Thyroid gland (tissue), 4 donors: ENCODE data around the gene ATP4A.

Experiments used
- CTCF ChIP-seq, 6 experiments: fragments of 200-600 bp in 3 of 6; fragments of 450-650 bp in 3 of 6; sonication (generic) in 3 of 6; IDR thresholded peaks; one replicate each; pipeline ENCODE4 v1.5.1; 2016 to 2019; ENCODE audit warnings: antibody characterized with exemption in 6 of 6, mild to moderate bottlenecking in 2 of 6, inconsistent platforms in 1 of 6, moderate library complexity in 1 of 6
- POLR2A ChIP-seq, 2 donors: fragments of 450-650 bp; IDR thresholded peaks; one replicate each; pipeline ENCODE4 v1.6.1; 2017; ENCODE audit warnings: antibody characterized with exemption in 2 of 2, mild to moderate bottlenecking in 2 of 2, moderate library complexity in 1 of 2

GRCh38 chr19:35559281-35559659 is 4.2 kb downstream of the ATP4A start:
- no peak for TF ChIP-seq POLR2A (IDR thresholded peaks at IDR 0.05)
- no peak for TF ChIP-seq CTCF (IDR thresholded peaks at IDR 0.05)
